Panc1 (cell line): ENCODE measurements around the gene GMCL2. TPM values are rescaled to one million over a fixed set of nuclear protein-coding genes. Genes with fewer than 3 reads are reported as not detected.

Experiments
- ATAC-seq: fragments of 200-7000 bp; cut with Tn5 transposase; 2 replicates; pipeline ENCODE4 v1.9.1; 2020; ENCODE audit warnings: mild to moderate bottlenecking, moderate library complexity
- BruUV-seq: library from RNA; stranded (reverse); fragments of 400-500 nt; replicated peaks from 2 replicates; lab custom pipeline; 2021; lab: Mats Ljungman, UMichigan
- CTCF ChIA-PET: fragments of 300-600 bp; sonication (Branson Sonifier 250); formaldehyde crosslinking; loops from one replicate; lab custom pipeline; 2022; ENCODE audit warnings: antibody characterized with exemption; lab: Charles Lee
- POLR2A ChIA-PET: fragments of 300-600 bp; sonication (Branson Sonifier 250); formaldehyde crosslinking; loops from one replicate; lab custom pipeline; 2022; ENCODE audit warnings: antibody characterized with exemption; lab: Charles Lee
- DNase-seq: peaks from one replicate; pipeline ENCODE4 v3.0.0-alpha.2; 2010; ENCODE audit warnings: low read depth, low spot score
- H3K27ac ChIP-seq: 2 replicates; pipeline ENCODE4 v1.5.1; 2011; ENCODE audit warnings: mild to moderate bottlenecking, low read length, inconsistent platforms
- H3K27me3 ChIP-seq: fragments of 200-500 bp; sonication (Bioruptor generic); 2 replicates; pipeline ENCODE4 v1.6.0; 2014; ENCODE audit warnings: low read length, inconsistent platforms; ENCODE audit not compliant: control insufficient read depth, insufficient read depth
- H3K36me3 ChIP-seq: fragments of 200-500 bp; sonication (Bioruptor generic); 2 replicates; pipeline ENCODE4 v1.5.1; 2014; ENCODE audit warnings: inconsistent platforms, mild to moderate bottlenecking, low read length, moderate library complexity; ENCODE audit not compliant: control insufficient read depth, insufficient read depth
- H3K4me1 ChIP-seq: 2 replicates; pipeline ENCODE4 v1.5.1; 2011; ENCODE audit warnings: inconsistent platforms, mild to moderate bottlenecking, low read length, moderate library complexity; ENCODE audit not compliant: control insufficient read depth, insufficient read depth
- H3K4me3 ChIP-seq, 2 experiments: 2 replicates each; pipeline ENCODE4 v1.5.1; 2011 to 2012; ENCODE audit warnings: low read depth in 2 of 2, low read length in 2 of 2, mild to moderate bottlenecking in 2 of 2, inconsistent platforms in 1 of 2, moderate library complexity in 1 of 2
- H3K9me3 ChIP-seq: fragments of 200-500 bp; sonication (Bioruptor generic); 2 replicates; pipeline ENCODE4 v1.5.1; 2014; ENCODE audit warnings: low read depth, mild to moderate bottlenecking, inconsistent platforms, low read length, moderate library complexity; ENCODE audit not compliant: control insufficient read depth, insufficient read depth
- CTCF ChIP-seq: fragments of 450-650 bp; IDR thresholded peaks from 2 replicates; pipeline ENCODE4 v1.5.1; 2017; ENCODE audit warnings: mild to moderate bottlenecking
- POLR2AphosphoS5 ChIP-seq: IDR thresholded peaks from 2 replicates; pipeline ENCODE4 v1.6.1; 2012; ENCODE audit warnings: mild to moderate bottlenecking, low read depth, low read length, moderate library complexity
- REST ChIP-seq, 2 experiments: IDR thresholded peaks; 2 replicates each; pipeline ENCODE4 v1.6.1; 2011 to 2012; ENCODE audit warnings: low read depth in 2 of 2, control low read depth in 1 of 2, low read length in 1 of 2, mild to moderate bottlenecking in 1 of 2, moderate library complexity in 1 of 2; ENCODE audit not compliant: insufficient read depth in 1 of 2
- SIN3A ChIP-seq: IDR thresholded peaks from 2 replicates; pipeline ENCODE4 v1.6.1; 2012; ENCODE audit warnings: low read depth, mild to moderate bottlenecking, low read length, moderate library complexity, borderline replicate concordance; ENCODE audit not compliant: insufficient read depth
- TCF7L2 ChIP-seq: IDR thresholded peaks from 2 replicates; pipeline ENCODE4 v1.6.1; 2011; ENCODE audit warnings: mild to moderate bottlenecking, low read depth, low read length, inconsistent platforms
- in situ Hi-C: cut with HindIII; loops from 2 replicates; pipeline ENCODE4 v1.10.0; 2016; ENCODE audit warnings: low sequenced_read_pairs, low pct_unique_long_range_greater_than_20kb
- intact Hi-C: fragments of 100-400 bp; cut with micrococcal nuclease; formaldehyde crosslinking; loops from one replicate; pipeline ENCODE4 v1.10.0; 2022; ENCODE audit not compliant: unreplicated experiment
- total RNA-seq: library from RNA; stranded (reverse); gene quantifications from one replicate; pipeline ENCODE4 v1.2.1, GENCODE V29; 2021; ENCODE audit not compliant: unreplicated experiment

GMCL2 gene
- total RNA-seq, 1 experiment from 2014 or later: not detected

GRCh38 chr5:178209334-178210072 is 22.3 kb upstream of the GMCL2 start:
- CTCF ChIA-PET: no interaction called here
- POLR2A ChIA-PET: interaction anchor here (0.6 kb wide), 1 partner anchor 1281 kb away, joined by 6 read pairs; no protein-coding TSS in a partner anchor
- in situ Hi-C loops: no loop called here
- peaks cover 41% of the 10 kb centered on the region for H3K4me1 ChIP-seq
- intact Hi-C loops: no loop called here
- H3K9me3 ChIP-seq: no peaks in the 10 kb centered on the region
- BruUV-seq: no TSS peak
- no peaks in the 10 kb centered on the region for H3K27me3 ChIP-seq
- DNase-seq (no peak), ATAC-seq (no peak)
- H3K36me3 ChIP-seq: peaks cover 27% of the 10 kb centered on the region
- no peak for TF ChIP-seq TCF7L2
- peak; percentile 23; the same call in 1 of the 2 replicates for TF ChIP-seq POLR2AphosphoS5
- TF ChIP-seq REST (IDR thresholded peaks at IDR 0.05; ENCODE audit: insufficient read depth in 1 of 2, low read depth in 2 of 2, low read length in 1 of 2): no peak
- TF ChIP-seq SIN3A: no peak
- H3K4me3 ChIP-seq: no peak overlapping the region
- H3K27ac ChIP-seq: no peak overlapping the region; the same call in 1 of the 2 replicates

GRCh38 chr5:178208540-178209227 is 21.5 kb upstream of the GMCL2 start:
- Histone ChIP-seq H3K4me1 (peaks cover 41% of the 10 kb centered on the region), H3K27ac (no peak overlapping the region; the same call in 1 of the 2 replicates), H3K27me3 (no peaks in the 10 kb centered on the region), H3K4me3 (no peak overlapping the region), H3K9me3 (no peaks in the 10 kb centered on the region), H3K36me3 (peaks cover 27% of the 10 kb centered on the region)
- TF ChIP-seq REST (IDR thresholded peaks at IDR 0.05; ENCODE audit: insufficient read depth in 1 of 2, low read depth in 2 of 2, low read length in 1 of 2) (no peak), POLR2AphosphoS5 (no peak; the same call in 1 of the 2 replicates), CTCF (no peak), SIN3A (no peak), TCF7L2 (no peak)
- no peak for ATAC-seq
- intact Hi-C loops (no loop called here), in situ Hi-C loops (no loop called here)
- CTCF ChIA-PET: no interaction called here
- no peak for DNase-seq
- BruUV-seq: no TSS peak
- POLR2A ChIA-PET: no interaction called here
